ENCODE measurements around the gene MTA1. TPM values are rescaled to one million over a fixed set of nuclear protein-coding genes. Genes with fewer than 3 reads are reported as not detected.

The MTA1 gene
- total RNA-seq, 1 donor from 2014 or later, result 227 TPM

- Mint-ChIP-seq H3K9me3 (ENCODE audit: low read depth) (no peaks in the 10 kb centered on the region), H3K4me1 (ENCODE audit: low read depth) (peaks cover 16% of the 10 kb centered on the region), H3K36me3 (ENCODE audit: insufficient read depth) (peaks cover 3% of the 10 kb centered on the region), H3K27me3 (no peaks in the 10 kb centered on the region), H3K27ac (peak overlapping the region; percentile 96), H3K4me3 (ENCODE audit: low read depth) (peak overlapping the region; percentile 88)
- DNase-seq (ENCODE audit: low spot score, unreplicated experiment), result no peak
- TF ChIP-seq CTCF (IDR thresholded peaks at IDR 0.05; ENCODE audit: unreplicated experiment), result no peak
Observed at GRCh38 chr14:105420101-105420973, 710 bp downstream of the MTA1 start.

DNA sequence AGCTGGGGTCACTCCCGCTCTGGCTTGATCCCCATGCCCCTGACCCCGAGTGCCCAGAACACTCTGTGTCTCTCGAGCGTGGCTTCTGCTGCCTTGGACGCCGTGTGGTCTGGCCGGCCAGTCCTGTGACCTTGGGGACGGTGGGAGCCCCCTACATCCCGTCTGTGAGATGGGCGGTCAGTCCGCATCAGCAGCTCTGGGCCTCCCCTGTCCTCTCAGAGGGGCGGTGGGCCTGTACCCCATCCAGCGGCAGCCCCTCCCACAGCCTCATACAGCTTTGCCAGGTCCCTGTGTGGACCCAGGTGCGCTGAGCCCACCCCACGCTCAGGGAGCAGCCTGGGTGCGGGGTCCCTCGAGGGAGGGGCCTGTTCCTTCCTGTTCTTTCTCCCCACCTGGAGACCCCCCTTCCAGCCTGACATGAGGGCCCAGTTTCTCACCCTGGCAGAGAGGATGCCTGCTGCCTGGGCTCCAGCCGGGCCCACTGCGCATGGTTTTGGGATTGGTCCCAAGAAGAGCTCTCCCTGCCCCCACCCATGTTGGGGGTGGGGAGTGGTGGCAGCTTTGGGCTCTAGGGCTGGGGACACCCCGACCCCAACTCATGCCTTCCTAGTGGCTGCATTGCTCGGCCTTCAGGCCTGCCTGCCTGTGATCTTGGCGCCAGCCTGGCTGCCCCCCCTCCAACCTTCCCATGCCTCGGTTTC is 1.5 kb downstream of the MTA1 start:
- Mint-ChIP-seq H3K4me1 (ENCODE audit: low read depth) (peaks cover 16% of the 10 kb centered on the region), H3K9me3 (ENCODE audit: low read depth) (no peaks in the 10 kb centered on the region), H3K36me3 (ENCODE audit: insufficient read depth) (peaks cover 5% of the 10 kb centered on the region), H3K27ac (peak overlapping the region; percentile 96), H3K4me3 (ENCODE audit: low read depth) (peak overlapping the region; percentile 88), H3K27me3 (no peaks in the 10 kb centered on the region)
- TF ChIP-seq CTCF (IDR thresholded peaks at IDR 0.05; ENCODE audit: unreplicated experiment), result no peak
- DNase-seq (ENCODE audit: low spot score, unreplicated experiment), result no peak

DNA sequence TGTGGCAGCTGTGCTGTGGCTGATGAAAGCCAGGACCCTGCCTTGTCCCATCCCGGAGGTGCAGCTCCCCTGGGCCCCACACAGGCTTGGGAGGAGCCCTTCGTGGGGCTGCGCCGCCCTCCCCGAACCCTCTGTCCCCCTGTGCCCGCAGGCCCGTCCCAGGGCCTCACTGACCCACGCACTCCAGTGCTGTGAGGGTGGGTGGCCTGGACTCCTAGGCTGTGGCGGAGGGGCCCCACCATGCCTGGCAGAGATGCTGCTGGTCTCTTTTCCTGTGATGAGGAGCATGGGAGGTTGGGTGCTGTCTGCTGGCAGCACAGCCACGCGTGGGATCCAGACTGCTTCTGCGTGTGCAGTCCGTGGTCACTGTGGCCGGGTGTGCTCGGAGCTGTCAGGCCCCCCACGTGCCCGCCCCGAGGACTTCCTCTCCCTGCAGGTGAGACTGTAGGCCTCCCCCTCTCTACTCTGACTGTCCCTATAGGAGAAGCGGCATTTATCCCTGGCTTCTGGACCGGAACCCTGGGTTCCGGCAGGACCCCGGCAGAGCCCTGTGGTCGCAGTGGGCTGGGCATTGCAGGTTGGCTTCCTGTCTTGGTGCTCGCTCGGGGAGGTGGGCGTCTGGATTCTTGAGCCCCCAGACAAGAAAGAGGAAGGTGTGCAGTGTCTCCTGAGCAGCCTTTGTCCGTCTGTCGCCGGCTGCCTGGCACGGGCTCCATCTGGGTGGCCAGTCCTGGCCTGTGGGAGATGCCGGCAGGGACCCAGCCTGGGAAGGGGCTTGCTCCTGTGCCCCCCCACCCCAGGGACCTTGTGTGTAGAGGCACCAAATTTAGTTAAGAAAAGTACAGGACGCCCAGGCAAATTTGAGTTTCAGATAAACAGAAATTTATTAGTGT is 2.3 kb downstream of the MTA1 start:
- Mint-ChIP-seq H3K27ac (peak overlapping the region; percentile 56), H3K4me3 (ENCODE audit: low read depth) (peak overlapping the region; percentile 88)
- TF ChIP-seq CTCF (IDR thresholded peaks at IDR 0.05; ENCODE audit: unreplicated experiment), result no peak

DNA sequence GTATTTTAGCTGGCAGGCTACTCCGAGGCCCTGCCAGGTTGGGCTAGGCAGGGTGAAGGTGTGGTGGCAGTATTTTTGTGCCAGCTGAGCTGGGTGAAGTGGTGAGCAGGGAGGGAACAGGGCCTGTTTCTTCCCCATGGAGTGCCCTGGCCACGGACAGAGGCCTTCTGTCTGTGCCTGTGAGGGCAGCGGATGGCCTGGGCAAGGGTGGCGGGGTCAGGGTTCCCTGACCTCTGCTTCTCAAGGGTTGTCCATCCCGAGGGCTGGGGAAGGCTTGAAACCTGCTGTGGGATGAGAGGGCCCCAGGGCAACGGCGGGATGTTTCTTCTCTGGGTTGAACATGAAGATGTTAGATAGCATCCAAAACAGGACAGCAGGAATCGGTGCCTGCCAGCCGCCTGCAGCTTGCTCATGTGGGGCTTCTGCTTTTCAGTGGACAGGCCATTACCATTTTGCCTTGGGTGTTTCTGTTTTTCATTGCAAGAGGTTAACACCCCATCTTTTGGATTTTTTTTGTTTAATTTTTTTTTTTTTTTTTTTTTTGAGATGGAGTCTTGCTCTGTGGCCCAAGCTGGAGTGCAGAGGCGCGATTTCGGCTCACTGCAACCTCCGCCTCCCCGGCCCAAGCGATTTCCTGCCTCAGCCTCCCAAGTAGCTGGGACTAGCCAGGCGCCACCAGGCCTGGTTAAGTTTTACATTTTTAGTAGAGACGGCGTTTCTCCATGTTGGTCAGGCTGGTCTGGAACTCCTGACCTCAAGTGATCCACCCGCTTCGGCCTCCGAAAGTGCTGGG is 3.3 kb downstream of the MTA1 start:
- DNase-seq (ENCODE audit: low spot score, unreplicated experiment), result no peak
- Mint-ChIP-seq H3K4me1 (ENCODE audit: low read depth) (peaks cover 14% of the 10 kb centered on the region), H3K4me3 (ENCODE audit: low read depth) (peak overlapping the region; percentile 14), H3K9me3 (ENCODE audit: low read depth) (peaks cover 7% of the 10 kb centered on the region), H3K27me3 (no peaks in the 10 kb centered on the region), H3K27ac (no peak overlapping the region), H3K36me3 (ENCODE audit: insufficient read depth) (peaks cover 16% of the 10 kb centered on the region)
- no peak for TF ChIP-seq CTCF (IDR thresholded peaks at IDR 0.05; ENCODE audit: unreplicated experiment)

More for the DNA sequence above, 2.3 kb downstream of the MTA1 start:
- Mint-ChIP-seq H3K36me3 (ENCODE audit: insufficient read depth) (peaks cover 12% of the 10 kb centered on the region), H3K9me3 (ENCODE audit: low read depth) (peaks cover 3% of the 10 kb centered on the region), H3K4me1 (ENCODE audit: low read depth) (peaks cover 14% of the 10 kb centered on the region), H3K27me3 (no peaks in the 10 kb centered on the region)
- no peak for DNase-seq (ENCODE audit: low spot score, unreplicated experiment)

All from progenitor cell of endocrine pancreas (in vitro differentiated cells).